PC-9 (cell line): ENCODE data around the gene NUTF2. TPM values are rescaled to one million over a fixed set of nuclear protein-coding genes. Genes with fewer than 3 reads are reported as not detected.
A peak's percentile ranks its signal among the peaks of the same experiment; 100 is the strongest.

ENCODE experiments used
- BruUV-seq: library from RNA; stranded (reverse); fragments of 400-500 nt; replicated peaks from 2 replicates; lab custom pipeline; 2021; lab: Mats Ljungman, UMichigan
- CTCF ChIA-PET: fragments of 300-600 bp; sonication (Branson Sonifier 250); formaldehyde crosslinking; loops from one replicate; lab custom pipeline; 2022; ENCODE audit warnings: antibody characterized with exemption; lab: Charles Lee
- POLR2A ChIA-PET: fragments of 300-600 bp; sonication (Branson Sonifier 250); formaldehyde crosslinking; loops from one replicate; lab custom pipeline; 2022; ENCODE audit warnings: antibody characterized with exemption; ENCODE audit not compliant: unreplicated experiment; lab: Charles Lee
- DNase-seq, 2 experiments: peaks; one replicate each; pipeline versions ENCODE4 v3.0.0 to v3.0.0-alpha.2; 2015 to 2022; ENCODE audit warnings: mixed read lengths in 1 of 2
- H2AFZ ChIP-seq: fragments of 200-600 bp; sonication (generic); 2 replicates; pipeline ENCODE4 v1.8.1; 2017; ENCODE audit warnings: antibody characterized with exemption
- H3F3A ChIP-seq: fragments of 200-600 bp; sonication (generic); 2 replicates; pipeline ENCODE4 v1.8.1; 2017; ENCODE audit warnings: antibody characterized with exemption, mild to moderate bottlenecking, low read depth; ENCODE audit not compliant: insufficient read depth
- H3K27ac ChIP-seq: fragments of 200-600 bp; sonication (generic); 2 replicates; pipeline ENCODE4 v1.6.1; 2016; ENCODE audit warnings: mixed run types
- H3K27me3 ChIP-seq: fragments of 200-600 bp; sonication (generic); 2 replicates; pipeline ENCODE4 v1.6.1; 2016; ENCODE audit warnings: low read depth, mixed run types; ENCODE audit not compliant: insufficient read depth
- H3K36me3 ChIP-seq: fragments of 200-600 bp; sonication (generic); 2 replicates; pipeline ENCODE4 v1.6.1; 2016; ENCODE audit warnings: low read depth, mixed run types
- H3K4me1 ChIP-seq: fragments of 200-600 bp; sonication (generic); replicated peaks from 2 replicates; pipeline ENCODE4 v1.6.1; 2016; ENCODE audit warnings: mixed run types; ENCODE audit not compliant: insufficient read depth
- H3K4me2 ChIP-seq: fragments of 200-600 bp; sonication (generic); 2 replicates; pipeline ENCODE4 v1.6.1; 2017; ENCODE audit warnings: mixed run types
- H3K4me3 ChIP-seq: fragments of 200-600 bp; sonication (generic); 2 replicates; pipeline ENCODE4 v1.6.1; 2016; ENCODE audit warnings: mixed run types
- H3K79me2 ChIP-seq: fragments of 200-600 bp; sonication (generic); 2 replicates; pipeline ENCODE4 v1.6.1; 2017; ENCODE audit warnings: low read depth, mixed run types
- H3K9me2 ChIP-seq: fragments of 200-600 bp; sonication (generic); 2 replicates; pipeline ENCODE4 v1.8.1; 2017; ENCODE audit warnings: mild to moderate bottlenecking; ENCODE audit not compliant: insufficient read depth
- H3K9me3 ChIP-seq: fragments of 200-600 bp; sonication (generic); 2 replicates; pipeline ENCODE4 v1.8.1; 2016; ENCODE audit warnings: low read depth; ENCODE audit not compliant: insufficient read depth
- H4K20me1 ChIP-seq: fragments of 200-600 bp; sonication (generic); 2 replicates; pipeline ENCODE4 v1.8.1; 2017; ENCODE audit not compliant: insufficient read depth
- CTCF ChIP-seq: fragments of 200-600 bp; sonication (generic); conservative IDR thresholded peaks from 2 replicates; pipeline ENCODE4 v1.6.1; 2017; ENCODE audit warnings: mixed run types, antibody characterized with exemption, mild to moderate bottlenecking, moderate library complexity
- EZH2 ChIP-seq: fragments of 200-600 bp; sonication (generic); IDR thresholded peaks from 2 replicates; pipeline ENCODE4 v1.8.0; 2017; ENCODE audit warnings: antibody characterized with exemption, low read depth
- intact Hi-C: fragments of 100-400 bp; cut with micrococcal nuclease; formaldehyde crosslinking; loops from one replicate; pipeline ENCODE4 v1.10.0; 2022; ENCODE audit not compliant: unreplicated experiment
- total RNA-seq: library from RNA; stranded (reverse); gene quantifications from 2 replicates; pipeline ENCODE4 v1.2.3, GENCODE V29; 2021

NUTF2 gene
- total RNA-seq, 1 experiment from 2014 or later: 147 TPM

GRCh38 chr16:67869653-67870052 lies 22.9 kb downstream of the NUTF2 start:
- Histone ChIP-seq H3K9me2 (no peaks in the 10 kb centered on the region), H3K79me2 (peaks cover 18% of the 10 kb centered on the region), H3F3A (peaks cover 29% of the 10 kb centered on the region), H3K4me2 (no peak overlapping the region), H4K20me1 (peaks cover 30% of the 10 kb centered on the region), H3K4me3 (no peak overlapping the region), H2AFZ (no peak overlapping the region), H3K27ac (no peak overlapping the region), H3K27me3 (no peaks in the 10 kb centered on the region), H3K36me3 (peaks cover 20% of the 10 kb centered on the region), H3K4me1 (peaks cover 9% of the 10 kb centered on the region; the same call in 1 of the 2 replicates), H3K9me3 (no peaks in the 10 kb centered on the region)
- TF ChIP-seq CTCF (no peak), EZH2 (no peak)
- no TSS peak for BruUV-seq
- ChIA-PET CTCF (no interaction called here), POLR2A (no interaction called here)
- DNase-seq: no peak
- intact Hi-C loops: no loop called here

GRCh38 chr16:67871256-67871655 lies 24.5 kb downstream of the NUTF2 start:
- peaks cover 22% of the 10 kb centered on the region for H4K20me1 ChIP-seq
- CTCF ChIA-PET: interaction anchor here (0.6 kb wide), 1 partner anchor 54 kb away, joined by 15 read pairs; no protein-coding TSS in a partner anchor

GRCh38 chr16:67872131-67872630 lies 25.4 kb downstream of the NUTF2 start:
- Histone ChIP-seq H3K27ac (peak overlapping the region; percentile 21; the same call in 1 of the 2 replicates), H3K4me2 (peak overlapping the region; percentile 85), H3K27me3 (no peaks in the 10 kb centered on the region), H4K20me1 (peaks cover 16% of the 10 kb centered on the region), H3F3A (peaks cover 27% of the 10 kb centered on the region), H3K79me2 (peaks cover 30% of the 10 kb centered on the region), H2AFZ (no peak overlapping the region), H3K36me3 (peaks cover 14% of the 10 kb centered on the region), H3K9me2 (no peaks in the 10 kb centered on the region), H3K9me3 (no peaks in the 10 kb centered on the region), H3K4me1 (peaks cover 11% of the 10 kb centered on the region; the same call in 1 of the 2 replicates), H3K4me3 (no peak overlapping the region)
- TF ChIP-seq EZH2: no peak
- TF ChIP-seq CTCF: no peak
- ChIA-PET CTCF (no interaction called here), POLR2A (interaction anchor here (0.6 kb wide), 1 partner anchor 26 kb away, joined by 3 read pairs; no protein-coding TSS in a partner anchor)
- no TSS peak for BruUV-seq
- intact Hi-C loops: no loop called here
- DNase-seq: no peak

More at GRCh38 chr16:67871256-67871655, 24.5 kb downstream of the NUTF2 start:
- H3K4me3 ChIP-seq: no peak overlapping the region
- DNase-seq: no peak
- no peaks in the 10 kb centered on the region for H3K27me3 ChIP-seq
- H3K36me3 ChIP-seq: peaks cover 13% of the 10 kb centered on the region
- H3K9me3 ChIP-seq: no peaks in the 10 kb centered on the region
- no peaks in the 10 kb centered on the region for H3K9me2 ChIP-seq
- H3K79me2 ChIP-seq: peaks cover 30% of the 10 kb centered on the region
- peaks cover 27% of the 10 kb centered on the region for H3F3A ChIP-seq
- no peak overlapping the region for H3K4me2 ChIP-seq
- H2AFZ ChIP-seq: no peak overlapping the region
- H3K4me1 ChIP-seq: peaks cover 11% of the 10 kb centered on the region; the same call in 1 of the 2 replicates
- intact Hi-C loops: no loop called here
- TF ChIP-seq EZH2: no peak
- no peak for TF ChIP-seq CTCF
- H3K27ac ChIP-seq: no peak overlapping the region
- POLR2A ChIA-PET: interaction anchor here (0.6 kb wide), 2 partner anchors 25 to 70 kb away, joined by 3 to 28 read pairs; no protein-coding TSS in a partner anchor
- no TSS peak for BruUV-seq
